ENCODE measurements around the gene TRMT11. TPM values are rescaled to one million over a fixed set of nuclear protein-coding genes. Genes with fewer than 3 reads are reported as not detected.
"Not testable (repeated sequence)": the region's sequence is repeated elsewhere in the genome, so short reads cannot be mapped to it uniquely, and the experiment has no call there.

Gene TRMT11
- total RNA-seq, 1 donor from 2014 or later: 18.1 TPM

GRCh38 chr6:125956506-125957390 is 29.6 kb upstream of the TRMT11 start, which contains the start of gene HINT3:
Gene HINT3, plus strand, starts transcription at chr6:125956770. Its CDS starts 208 bp downstream, at chr6:125956978.
- intact Hi-C loops (cut with micrococcal nuclease): loop anchor here (1.0 to 5.0 kb wide), 9 partner anchors 30 to 654 kb away; partner anchors contain the start of genes CENPW, HDDC2, NCOA7 and TRMT11

- intact Hi-C loops (cut with micrococcal nuclease): loop anchor here (1.0 to 5.0 kb wide), 3 partner anchors 29 to 655 kb away; partner anchors contain the start of genes HDDC2 and TRMT11
Measured at GRCh38 chr6:125957391-125957693, 29.0 kb upstream of the TRMT11 start.

- intact Hi-C loops (cut with micrococcal nuclease): loop anchor here (1.0 to 5.0 kb wide), 3 partner anchors 28 to 656 kb away; partner anchors contain the start of genes HDDC2 and TRMT11
Measured at GRCh38 chr6:125957845-125958244, 28.5 kb upstream of the TRMT11 start.

- intact Hi-C loops (cut with micrococcal nuclease): loop anchor here (5.0 kb wide), 1 partner anchor 657 kb away; the partner anchor contains the start of gene HDDC2
Measured at GRCh38 chr6:125959041-125959440, 27.3 kb upstream of the TRMT11 start.

GRCh38 chr6:125961117-125961516 is 25.2 kb upstream of the TRMT11 start:
- intact Hi-C loops (cut with micrococcal nuclease): no loop called here

GRCh38 chr6:125962900-125963497 is 23.3 kb upstream of the TRMT11 start:
- intact Hi-C loops (cut with micrococcal nuclease): no loop called here

- intact Hi-C loops (cut with micrococcal nuclease): no loop called here
Measured at GRCh38 chr6:125963817-125964216, 22.5 kb upstream of the TRMT11 start.

GRCh38 chr6:125966569-125966968 is 19.8 kb upstream of the TRMT11 start:
- intact Hi-C loops (cut with micrococcal nuclease): no loop called here

GRCh38 chr6:125968493-125968892 is 17.8 kb upstream of the TRMT11 start:
- intact Hi-C loops (cut with micrococcal nuclease): no loop called here

GRCh38 chr6:125970760-125971159 is 15.6 kb upstream of the TRMT11 start:
- intact Hi-C loops (cut with micrococcal nuclease): no loop called here

GRCh38 chr6:125972478-125972877 is 13.9 kb upstream of the TRMT11 start:
- intact Hi-C loops (cut with micrococcal nuclease): not testable (repeated sequence)

GRCh38 chr6:125974214-125974866 is 12.0 kb upstream of the TRMT11 start:
- intact Hi-C loops (cut with micrococcal nuclease): loop anchor here (1.0 to 2.0 kb wide), 2 partner anchors 194 to 664 kb away; no protein-coding TSS in a partner anchor

- intact Hi-C loops (cut with micrococcal nuclease): loop anchor here (5.0 kb wide), 1 partner anchor 337 kb away; no protein-coding TSS in a partner anchor
Measured at GRCh38 chr6:125979101-125979500, 7.2 kb upstream of the TRMT11 start.

- intact Hi-C loops (cut with micrococcal nuclease): no loop called here
Measured at GRCh38 chr6:125981571-125982185, 4.7 kb upstream of the TRMT11 start.

GRCh38 chr6:125983246-125983945 is 2.9 kb upstream of the TRMT11 start:
- intact Hi-C loops (cut with micrococcal nuclease): no loop called here

- intact Hi-C loops (cut with micrococcal nuclease): no loop called here
Measured at GRCh38 chr6:125984311-125984710, 2.0 kb upstream of the TRMT11 start.

- intact Hi-C loops (cut with micrococcal nuclease): no loop called here
Measured at GRCh38 chr6:125985522-125985921, 818 bp upstream of the TRMT11 start.

GRCh38 chr6:125985979-125986300 is 400 bp upstream of the TRMT11 start:
- intact Hi-C loops (cut with micrococcal nuclease): loop anchor here (1.0 to 2.0 kb wide), 4 partner anchors 29 to 206 kb away; no protein-coding TSS in a partner anchor

- intact Hi-C loops (cut with micrococcal nuclease): loop anchor here (2.0 kb wide), 1 partner anchor 68 kb away; no protein-coding TSS in a partner anchor
Measured at GRCh38 chr6:125987026-125987617, 782 bp downstream of the TRMT11 start.

- intact Hi-C loops (cut with micrococcal nuclease): no loop called here
Measured at GRCh38 chr6:125988280-125988679, 1.9 kb downstream of the TRMT11 start.
